Esophagus squamous epithelium (tissue), 4 donors: Measurements from ENCODE around the gene DUSP2.

Experiments used
- POLR2A ChIP-seq, 4 donors: fragments of 450-650 bp; IDR thresholded peaks; one replicate each; pipeline ENCODE4 v1.6.1; 2017; ENCODE audit warnings: antibody characterized with exemption in 4 of 4, mild to moderate bottlenecking in 4 of 4, moderate library complexity in 3 of 4
- TF ChIP-seq, protein P1 (sequence below), 6 experiments: fragments of 450-650 bp in 4 of 6; fragments of 200-600 bp in 2 of 6; sonication (generic) in 2 of 6; IDR thresholded peaks; one replicate each; pipeline ENCODE4 v1.5.1; 2016 to 2019; ENCODE audit warnings: antibody characterized with exemption in 6 of 6, mild to moderate bottlenecking in 4 of 6, moderate library complexity in 4 of 6

DNA sequence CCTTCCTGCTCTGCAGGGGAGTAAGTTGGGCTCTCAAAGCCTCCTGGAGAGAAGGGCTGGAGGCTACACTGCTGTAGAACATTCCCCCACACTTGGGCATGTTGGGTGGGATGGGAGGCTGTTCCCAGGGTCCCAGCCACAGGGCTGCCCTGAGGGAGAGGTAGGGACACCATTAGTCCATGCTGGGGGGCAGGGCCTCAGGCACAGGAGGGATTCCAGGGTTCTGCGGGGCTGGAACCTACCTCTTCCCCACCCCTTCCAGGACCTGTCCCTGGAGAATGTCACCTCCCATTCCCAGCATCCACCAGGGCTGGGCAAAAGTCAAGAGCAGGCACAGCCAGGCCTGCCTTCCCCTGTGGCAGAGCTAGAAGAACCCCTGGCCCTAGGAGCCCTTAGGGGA, 21.9 kb downstream of the DUSP2 start:
- TF ChIP-seq, protein P1, sequence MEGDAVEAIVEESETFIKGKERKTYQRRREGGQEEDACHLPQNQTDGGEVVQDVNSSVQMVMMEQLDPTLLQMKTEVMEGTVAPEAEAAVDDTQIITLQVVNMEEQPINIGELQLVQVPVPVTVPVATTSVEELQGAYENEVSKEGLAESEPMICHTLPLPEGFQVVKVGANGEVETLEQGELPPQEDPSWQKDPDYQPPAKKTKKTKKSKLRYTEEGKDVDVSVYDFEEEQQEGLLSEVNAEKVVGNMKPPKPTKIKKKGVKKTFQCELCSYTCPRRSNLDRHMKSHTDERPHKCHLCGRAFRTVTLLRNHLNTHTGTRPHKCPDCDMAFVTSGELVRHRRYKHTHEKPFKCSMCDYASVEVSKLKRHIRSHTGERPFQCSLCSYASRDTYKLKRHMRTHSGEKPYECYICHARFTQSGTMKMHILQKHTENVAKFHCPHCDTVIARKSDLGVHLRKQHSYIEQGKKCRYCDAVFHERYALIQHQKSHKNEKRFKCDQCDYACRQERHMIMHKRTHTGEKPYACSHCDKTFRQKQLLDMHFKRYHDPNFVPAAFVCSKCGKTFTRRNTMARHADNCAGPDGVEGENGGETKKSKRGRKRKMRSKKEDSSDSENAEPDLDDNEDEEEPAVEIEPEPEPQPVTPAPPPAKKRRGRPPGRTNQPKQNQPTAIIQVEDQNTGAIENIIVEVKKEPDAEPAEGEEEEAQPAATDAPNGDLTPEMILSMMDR (IDR thresholded peaks at IDR 0.05) = no peak
- TF ChIP-seq POLR2A (IDR thresholded peaks at IDR 0.05) = no peak
